Measurements from ENCODE around the gene EIF2B5.
"Not testable (repeated sequence)": the region's sequence is repeated elsewhere in the genome, so short reads cannot be mapped to it uniquely, and the experiment has no call there.

The EIF2B5 gene

GRCh38 chr3:184135149-184135910 lies at the start of gene EIF2B5:
Gene EIF2B5 (plus strand): TSS chr3:184135358. CDS start chr3:184135386, 28 bp downstream.
- DNase-seq, result peak; percentile 82

DNA sequence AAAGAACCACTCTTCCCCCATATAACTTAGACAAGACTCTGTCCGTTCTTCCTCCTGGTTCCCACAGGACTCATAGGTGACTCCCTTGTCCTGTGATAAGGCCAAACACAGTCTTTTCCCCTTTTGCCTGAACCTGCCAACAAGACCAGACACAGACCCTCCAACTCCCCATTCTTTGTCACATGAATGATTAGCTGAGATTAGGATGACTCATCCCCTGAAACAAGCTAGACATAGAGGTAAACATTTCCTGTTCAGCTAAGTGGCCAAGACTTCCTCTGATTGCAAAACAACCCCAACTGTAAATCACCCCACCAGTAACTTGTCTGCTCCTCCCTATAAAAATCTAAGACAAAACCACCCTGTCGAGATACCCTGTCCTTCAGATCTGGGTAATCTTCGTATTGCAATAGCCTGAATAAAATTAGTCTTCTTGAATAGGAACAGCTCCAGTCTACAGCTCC lies 49.7 kb upstream of the EIF2B5 start:
- no peak for DNase-seq

- DNase-seq, result no peak
Observed at GRCh38 chr3:184092199-184092598, 43.0 kb upstream of the EIF2B5 start.

GRCh38 chr3:184096811-184097383 lies 38.3 kb upstream of the EIF2B5 start, which contains the start of gene HTR3E:
Gene HTR3E (plus strand): TSS chr3:184097064. CDS start chr3:184097530, 466 bp downstream.
- DNase-seq, result no peak

- DNase-seq, result no peak
Observed at GRCh38 chr3:184097556-184097955, 37.6 kb upstream of the EIF2B5 start.

DNA sequence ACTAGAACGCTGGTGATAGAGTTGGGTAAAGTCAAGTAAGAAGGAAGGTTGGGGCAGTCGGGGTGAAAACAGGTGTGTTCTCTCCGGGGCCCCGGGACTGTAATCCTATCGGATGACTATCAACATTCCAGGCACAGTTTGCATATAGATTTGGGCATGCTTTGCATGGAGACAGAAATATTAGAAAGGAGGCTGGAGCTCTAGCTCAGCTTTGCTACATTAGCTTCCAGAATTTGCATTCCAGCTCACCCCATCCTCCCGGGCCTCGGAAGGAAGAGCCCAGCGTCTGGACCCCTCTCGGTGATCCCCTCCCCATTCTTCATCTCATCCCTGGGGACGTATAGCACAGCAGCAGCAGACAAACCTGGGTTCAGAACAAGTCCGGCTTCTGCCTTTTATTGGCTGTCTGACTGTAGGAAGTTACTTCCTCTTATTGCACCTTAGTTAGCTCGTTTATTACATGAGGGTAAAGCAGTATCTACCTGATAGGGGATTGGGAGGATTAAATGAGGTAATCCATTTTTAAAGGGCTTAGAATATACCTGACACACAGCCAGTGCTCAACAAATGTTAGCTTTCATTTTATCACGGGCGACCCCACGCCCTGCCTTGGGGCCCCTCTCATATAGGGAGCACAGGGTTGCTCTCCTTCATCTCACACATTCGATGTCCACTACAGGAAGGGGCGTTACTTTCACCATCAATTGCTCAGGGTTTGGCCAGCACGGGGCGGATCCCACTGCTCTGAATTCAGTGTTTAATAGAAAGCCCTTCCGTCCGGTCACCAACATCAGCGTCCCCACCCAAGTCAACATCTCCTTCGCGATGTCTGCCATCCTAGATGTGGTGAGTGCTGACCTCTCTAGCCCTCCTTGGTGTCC lies 35.1 kb upstream of the EIF2B5 start:
- DNase-seq, result no peak

- DNase-seq, result no peak
Observed at GRCh38 chr3:184110316-184110725, 24.8 kb upstream of the EIF2B5 start.

- no peak for DNase-seq
Observed at GRCh38 chr3:184116017-184116416, 19.1 kb upstream of the EIF2B5 start.

- no peak for DNase-seq
Observed at GRCh38 chr3:184117636-184118035, 17.5 kb upstream of the EIF2B5 start.

DNA sequence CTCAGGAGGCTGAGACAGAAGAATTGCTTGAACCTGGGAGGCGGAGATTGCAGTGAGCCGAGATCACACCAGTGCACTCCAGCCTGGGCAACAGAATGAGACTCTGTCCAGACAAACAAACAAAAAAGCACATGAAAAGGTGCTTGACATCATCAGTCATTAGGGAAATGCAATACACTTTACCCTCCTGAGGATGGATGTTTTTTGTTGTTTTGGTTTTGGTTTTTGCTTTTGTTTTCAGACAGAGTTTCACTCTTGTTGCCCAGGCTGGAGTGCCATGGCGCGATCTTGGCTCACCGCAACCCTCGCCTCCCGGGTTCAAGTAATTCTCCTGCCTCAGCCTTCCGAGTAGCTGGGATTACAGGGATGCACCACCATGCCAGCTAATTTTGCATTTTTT lies 14.1 kb upstream of the EIF2B5 start:
- DNase-seq, result not testable (repeated sequence)

- no peak for DNase-seq
Observed at GRCh38 chr3:184126006-184126405, 9.2 kb upstream of the EIF2B5 start.

DNA sequence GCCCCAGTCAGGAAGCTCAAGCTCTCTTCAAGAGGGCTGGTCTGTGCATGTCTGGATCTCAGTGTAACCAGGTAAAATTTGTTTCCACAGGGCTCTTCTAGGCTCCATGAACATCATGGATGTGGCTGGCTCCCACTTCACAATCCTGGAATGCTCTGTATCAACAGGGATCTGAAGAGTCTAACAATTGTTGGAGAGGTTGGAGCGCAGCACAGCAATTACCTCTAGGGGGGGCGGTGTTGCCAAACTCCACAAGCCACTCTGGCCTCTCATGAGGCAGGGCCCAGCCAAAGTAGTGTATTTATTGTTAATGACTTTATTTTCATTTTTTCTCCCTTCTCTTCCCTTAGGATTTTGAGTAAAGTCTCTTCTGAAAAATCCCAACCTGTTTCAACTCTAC lies 6.1 kb upstream of the EIF2B5 start:
- DNase-seq, result no peak

DNA sequence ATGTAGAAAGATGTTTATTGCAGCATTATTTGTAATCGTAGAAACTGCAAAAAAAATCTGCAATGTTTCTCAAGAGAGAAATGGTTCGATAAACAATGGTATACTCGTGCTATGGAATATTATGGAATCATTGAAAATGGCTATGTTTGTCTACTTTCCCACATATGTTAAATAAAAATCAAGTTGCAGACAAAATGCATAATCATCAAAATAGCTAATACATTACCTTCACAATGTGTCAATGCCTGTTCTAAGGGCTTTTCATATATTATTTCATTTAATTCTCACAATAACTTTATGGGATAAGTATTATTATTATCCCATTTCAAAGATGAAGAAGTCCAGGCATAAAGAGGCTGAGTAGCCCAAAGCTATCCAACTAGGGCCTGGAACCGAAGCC lies 2.2 kb upstream of the EIF2B5 start:
- no peak for DNase-seq

DNA sequence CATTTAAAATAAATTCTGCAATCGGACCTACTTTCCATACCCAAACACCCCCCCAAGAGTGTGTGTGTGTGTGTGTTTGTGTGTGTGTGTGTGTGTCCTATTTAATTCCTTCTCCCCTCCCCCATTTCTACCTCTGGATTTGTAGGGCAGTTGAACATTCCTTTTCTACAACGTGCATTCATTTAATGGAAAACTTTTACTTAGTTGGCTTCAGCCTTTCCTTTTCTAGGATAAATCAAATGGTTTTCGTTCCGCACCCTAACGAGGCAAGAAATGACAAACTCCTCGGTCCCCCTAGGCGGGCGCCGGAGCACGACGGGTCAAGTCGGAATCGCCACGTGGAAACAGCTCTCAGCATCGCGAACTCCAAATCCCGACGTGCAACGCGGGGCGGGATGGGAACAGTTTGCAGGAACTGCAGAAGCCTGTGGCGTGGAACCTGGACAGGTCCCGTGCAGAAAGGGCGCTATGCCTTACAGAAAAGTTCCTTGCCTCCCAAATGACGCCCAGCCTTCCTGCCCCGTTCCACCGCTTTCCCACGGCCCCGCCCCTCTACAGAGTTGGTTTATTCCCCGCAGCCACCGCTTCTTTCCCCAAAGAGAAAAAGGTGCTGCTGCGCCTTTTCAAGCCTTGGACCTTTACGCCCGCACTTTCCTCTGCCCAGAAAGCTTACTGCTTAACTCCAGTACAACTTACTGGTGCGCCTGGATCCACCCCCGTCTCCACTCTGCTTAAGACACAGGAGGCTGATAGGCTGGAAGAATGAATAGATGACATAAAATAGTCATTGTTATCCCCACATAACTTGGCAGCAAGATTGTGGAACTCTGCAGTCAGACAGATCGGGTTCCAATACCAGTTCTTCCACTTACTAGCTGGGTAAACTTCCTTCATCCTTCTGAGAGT lies 1.1 kb upstream of the EIF2B5 start:
- DNase-seq, result peak; percentile 41 to 47

GRCh38 chr3:184134746-184135148 lies 411 bp upstream of the EIF2B5 start:
- no peak for DNase-seq

DNA sequence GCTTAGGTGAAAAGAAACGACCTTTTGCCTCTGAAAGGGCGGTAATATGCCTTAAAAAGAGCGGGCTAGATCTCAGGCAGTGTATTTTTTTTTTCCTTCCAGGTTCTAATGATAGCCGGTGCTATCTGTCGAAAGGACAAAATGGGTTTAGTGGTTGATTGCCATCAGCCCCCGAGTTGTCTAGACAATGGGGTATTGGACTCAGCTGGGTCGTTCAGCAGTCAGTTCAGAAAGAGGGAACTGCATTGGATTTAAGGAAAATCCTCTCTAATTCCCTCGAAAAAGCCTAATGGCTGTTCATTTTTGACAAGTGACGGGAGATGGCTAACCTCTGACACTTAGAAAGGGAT lies 728 bp downstream of the EIF2B5 start:
- no peak for DNase-seq

DNA sequence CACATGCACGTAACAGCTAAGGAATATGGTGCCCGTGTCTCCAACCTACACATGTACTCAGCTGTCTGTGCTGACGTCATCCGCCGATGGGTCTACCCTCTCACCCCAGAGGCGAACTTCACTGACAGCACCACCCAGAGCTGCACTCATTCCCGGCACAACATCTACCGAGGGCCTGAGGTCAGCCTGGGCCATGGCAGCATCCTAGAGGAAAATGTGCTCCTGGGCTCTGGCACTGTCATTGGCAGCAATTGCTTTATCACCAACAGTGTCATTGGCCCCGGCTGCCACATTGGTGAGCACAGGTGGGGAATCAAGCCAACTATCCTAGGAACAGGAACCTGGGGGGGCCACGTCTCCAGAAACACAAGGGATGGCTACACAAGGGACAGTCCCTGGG lies 5.3 kb downstream of the EIF2B5 start:
- DNase-seq, result no peak

DNA sequence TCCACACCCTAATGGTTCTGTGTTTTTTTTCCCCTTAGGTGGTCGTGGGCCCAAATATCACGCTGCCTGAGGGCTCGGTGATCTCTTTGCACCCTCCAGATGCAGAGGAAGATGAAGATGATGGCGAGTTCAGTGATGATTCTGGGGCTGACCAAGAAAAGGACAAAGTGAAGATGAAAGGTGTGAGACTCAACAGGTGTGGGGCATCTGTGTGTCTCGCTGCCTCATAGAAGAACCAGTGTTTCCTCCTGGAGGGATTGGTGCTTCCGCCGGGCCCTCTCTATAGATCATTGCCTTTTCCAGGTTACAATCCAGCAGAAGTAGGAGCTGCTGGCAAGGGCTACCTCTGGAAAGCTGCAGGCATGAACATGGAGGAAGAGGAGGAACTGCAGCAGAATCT lies 7.0 kb downstream of the EIF2B5 start:
- DNase-seq, result no peak

- DNase-seq, result no peak
Observed at GRCh38 chr3:184143327-184143726, 8.2 kb downstream of the EIF2B5 start.

DNA sequence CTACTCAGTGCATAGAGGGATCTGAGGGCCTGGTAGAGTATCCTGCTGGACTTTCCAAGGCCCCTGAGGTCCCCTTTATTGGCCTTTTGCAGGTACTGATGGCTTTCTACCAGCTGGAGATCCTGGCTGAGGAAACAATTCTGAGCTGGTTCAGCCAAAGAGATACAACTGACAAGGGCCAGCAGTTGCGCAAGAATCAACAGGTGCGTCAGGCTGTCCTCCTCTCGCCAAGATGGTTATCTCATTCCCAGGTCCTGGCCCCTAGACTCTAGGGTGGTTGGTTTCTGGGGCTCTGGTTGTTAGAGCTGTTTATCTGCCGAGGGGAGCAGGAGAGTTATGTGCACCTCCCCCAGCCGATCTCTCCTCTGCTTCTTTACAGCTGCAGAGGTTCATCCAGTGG lies 9.3 kb downstream of the EIF2B5 start:
- no peak for DNase-seq

- DNase-seq, result no peak
Observed at GRCh38 chr3:184145111-184145524, 10.0 kb downstream of the EIF2B5 start.

GRCh38 chr3:184145751-184146270 lies 10.7 kb downstream of the EIF2B5 start:
- no peak for DNase-seq

All from NCI-H187 (cell line).